HG03280 (cell line): ENCODE data around the gene SPACA4.

Experiments
- ATAC-seq: cut with Tn5 transposase; IDR thresholded peaks from one replicate; pipeline ENCODE4 v1.9.1; 2021; ENCODE audit warnings: mild to moderate bottlenecking, moderate library complexity; ENCODE audit not compliant: unreplicated experiment

The SPACA4 gene

GRCh38 chr19:48646722-48647216 lies 40.2 kb downstream of the SPACA4 start:
- ATAC-seq = no peak

GRCh38 chr19:48648134-48648533 lies 41.6 kb downstream of the SPACA4 start:
- no peak for ATAC-seq

GRCh38 chr19:48650974-48651682 lies 44.6 kb downstream of the SPACA4 start:
- ATAC-seq = no peak

GRCh38 chr19:48651683-48652048 lies 45.1 kb downstream of the SPACA4 start:
- ATAC-seq = no peak

- ATAC-seq = no peak
Measured at GRCh38 chr19:48654299-48655059, 47.9 kb downstream of the SPACA4 start.

- ATAC-seq = no peak
Measured at GRCh38 chr19:48656840-48657474, 50.4 kb downstream of the SPACA4 start.
